Eye (tissue), 1 donor: ENCODE results near the gene TMEM132C.

Experiments used
- DNase-seq: peaks from one replicate; pipeline ENCODE4 v3.0.0-alpha.2; 2015

The TMEM132C gene

DNA sequence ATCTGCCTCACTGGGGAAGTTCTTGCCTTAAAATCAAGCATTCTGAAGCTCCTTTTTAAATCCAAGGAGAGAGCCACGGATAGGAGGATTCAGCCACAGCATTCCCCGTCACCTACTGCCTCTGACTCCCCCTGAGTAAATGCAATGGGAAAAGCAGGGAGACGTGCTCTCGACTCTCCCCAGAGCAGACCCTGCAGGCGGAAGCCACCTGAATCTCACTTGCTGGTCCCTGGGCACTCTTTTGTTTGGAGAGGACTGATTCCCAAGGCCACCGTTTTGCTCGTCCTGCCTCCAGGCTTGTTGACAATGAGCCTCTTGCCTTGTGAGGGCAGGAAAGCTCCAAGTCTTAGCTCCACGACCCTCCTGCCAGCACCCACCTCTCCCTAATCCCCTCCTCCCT lies 352.3 kb downstream of the TMEM132C start:
- no peak for DNase-seq

DNA sequence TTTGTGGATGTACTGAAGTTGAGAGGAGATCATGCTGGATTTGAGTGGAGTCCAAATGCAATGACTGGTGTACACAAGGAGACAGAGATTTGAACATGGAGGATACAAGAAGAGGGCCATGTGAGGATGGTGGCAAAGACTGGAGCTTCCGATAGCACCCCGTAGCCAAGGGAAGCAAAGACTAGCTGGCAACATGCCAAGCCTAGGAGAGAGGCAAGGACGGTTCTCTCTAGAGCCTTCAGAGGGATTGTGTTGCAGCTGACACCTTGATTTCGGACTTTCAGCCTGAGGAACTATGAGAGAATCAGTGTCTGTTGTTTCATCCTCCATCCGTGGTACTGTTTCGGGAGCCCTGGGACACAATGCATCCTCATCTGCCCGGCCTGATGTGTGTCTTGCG lies 354.3 kb downstream of the TMEM132C start:
- no peak for DNase-seq

DNA sequence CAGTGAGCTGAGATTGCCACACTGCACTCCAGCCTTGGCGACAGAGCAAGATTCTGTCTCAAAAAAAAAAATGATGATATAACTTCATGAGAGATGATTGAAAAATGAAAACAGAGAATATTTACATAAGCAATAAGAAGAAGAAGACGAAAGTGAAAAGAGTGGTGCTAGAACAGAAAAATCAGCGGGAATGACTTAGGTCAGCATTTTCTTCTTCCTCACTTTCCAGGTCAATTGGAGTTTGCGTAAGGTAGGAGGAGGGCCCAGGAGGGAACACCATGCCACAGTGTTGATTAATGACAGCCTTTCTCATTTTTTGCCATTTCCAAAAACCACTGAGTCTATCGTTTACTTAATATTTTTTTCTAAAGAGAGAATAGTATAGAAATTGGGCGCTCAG lies 356.8 kb downstream of the TMEM132C start:
- DNase-seq = no peak

DNA sequence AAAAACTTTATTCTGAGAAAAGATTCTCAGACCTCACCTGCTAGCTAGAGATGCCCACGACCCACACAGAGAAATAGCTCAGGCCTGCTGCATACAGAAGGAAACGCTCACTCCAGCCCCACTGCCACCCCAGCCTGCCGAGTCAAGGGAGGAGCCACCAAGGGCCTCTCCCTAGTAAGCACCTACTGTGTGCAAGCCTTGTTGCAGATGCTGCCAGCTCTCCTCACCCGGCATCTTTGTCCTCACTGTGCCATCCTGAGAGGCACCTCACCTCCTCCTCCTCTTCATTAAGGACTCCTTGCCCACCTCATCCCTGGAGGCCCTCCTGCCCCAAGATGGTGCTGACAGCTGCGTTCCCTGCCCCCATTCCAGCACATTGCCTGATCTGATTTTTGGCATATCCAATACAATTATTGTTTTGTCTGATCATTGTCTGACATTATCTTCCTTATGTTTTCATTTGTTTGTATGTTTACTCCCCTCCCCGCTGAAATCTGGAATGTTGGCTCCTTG lies 359.9 kb downstream of the TMEM132C start:
- no peak for DNase-seq

DNA sequence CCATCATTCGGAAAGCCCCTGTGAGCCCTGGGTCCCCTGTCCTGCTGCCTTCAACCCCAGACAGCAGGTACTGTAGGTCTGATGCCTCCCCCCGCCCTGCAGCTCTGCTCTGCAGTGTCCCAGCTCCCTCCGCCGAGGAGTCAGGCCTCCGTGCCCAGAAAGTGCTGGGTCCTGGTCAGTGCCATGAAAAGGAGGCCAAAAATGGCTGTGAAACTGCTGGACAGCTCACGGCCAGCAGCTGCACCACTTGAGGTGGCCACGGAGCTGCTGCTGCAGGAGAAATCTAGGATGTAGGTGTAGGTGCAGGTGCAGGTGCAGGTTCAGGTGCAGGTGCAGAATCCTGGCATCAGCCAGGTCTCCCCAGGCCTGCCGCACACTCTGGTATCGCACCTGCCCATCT lies 360.7 kb downstream of the TMEM132C start:
- DNase-seq = no peak

DNA sequence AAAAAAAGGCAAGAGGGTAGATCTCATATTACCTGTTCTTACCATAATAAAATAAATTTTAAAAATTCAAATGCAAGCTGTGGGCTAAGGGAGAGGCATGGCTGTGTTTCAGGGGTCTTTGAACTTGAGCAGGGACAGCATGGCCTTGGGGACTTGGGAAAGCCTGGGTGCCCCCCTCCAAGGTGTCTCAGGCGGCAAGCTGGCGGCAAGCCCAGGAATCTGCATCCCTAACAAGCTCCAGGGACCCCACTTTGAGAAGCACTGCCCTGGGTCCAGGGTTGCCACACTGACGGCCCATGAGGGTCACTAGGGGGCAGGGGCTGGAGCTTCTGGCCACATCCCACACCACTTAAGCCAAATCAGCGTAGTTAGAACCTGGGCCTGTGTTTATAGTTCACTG lies 363.0 kb downstream of the TMEM132C start:
- no peak for DNase-seq

DNA sequence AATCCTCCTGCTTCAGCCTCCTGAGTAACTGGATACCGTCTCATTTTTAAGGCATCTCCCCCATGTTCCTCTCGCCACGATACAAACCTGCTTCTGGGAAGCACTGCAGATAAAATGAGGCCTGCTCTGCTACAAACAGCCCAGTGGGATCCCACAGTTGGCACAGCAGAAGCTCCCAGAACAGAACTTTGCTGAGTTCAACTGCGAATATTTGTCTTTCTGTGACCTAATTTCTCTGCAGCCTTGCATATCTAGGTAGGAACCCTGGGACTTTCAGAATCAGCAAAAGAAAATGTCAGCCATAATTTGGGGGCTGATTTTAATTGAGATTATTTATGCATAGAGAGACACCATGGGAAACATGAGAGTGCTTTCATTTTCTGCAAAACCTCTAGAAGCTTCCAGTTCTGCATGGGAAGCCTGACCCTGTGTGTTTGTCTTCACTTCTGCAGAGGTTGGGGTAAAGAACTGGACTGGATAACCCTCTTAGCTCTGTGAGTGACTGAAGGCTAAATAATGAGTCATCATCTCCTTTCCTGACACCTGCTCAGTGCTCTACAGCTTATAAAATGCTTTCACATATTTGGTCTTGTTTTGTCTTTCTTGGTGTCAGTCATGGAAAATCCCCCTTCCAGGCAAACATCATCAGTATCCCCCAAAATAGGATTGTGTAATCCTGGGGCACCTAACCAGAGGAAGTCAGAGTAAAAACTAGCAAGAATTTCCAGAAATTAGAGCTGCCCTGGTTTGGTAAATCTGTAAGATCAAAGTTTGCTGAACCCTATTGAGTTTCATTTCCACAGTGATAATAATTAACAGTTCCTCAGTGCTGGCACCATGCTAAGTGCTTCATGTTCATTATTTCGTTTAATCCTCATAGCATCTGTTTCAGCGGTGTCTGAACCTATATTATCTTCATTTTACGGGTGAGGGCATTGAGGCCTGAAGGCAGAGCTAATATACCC lies 371.0 kb downstream of the TMEM132C start:
- no peak for DNase-seq

DNA sequence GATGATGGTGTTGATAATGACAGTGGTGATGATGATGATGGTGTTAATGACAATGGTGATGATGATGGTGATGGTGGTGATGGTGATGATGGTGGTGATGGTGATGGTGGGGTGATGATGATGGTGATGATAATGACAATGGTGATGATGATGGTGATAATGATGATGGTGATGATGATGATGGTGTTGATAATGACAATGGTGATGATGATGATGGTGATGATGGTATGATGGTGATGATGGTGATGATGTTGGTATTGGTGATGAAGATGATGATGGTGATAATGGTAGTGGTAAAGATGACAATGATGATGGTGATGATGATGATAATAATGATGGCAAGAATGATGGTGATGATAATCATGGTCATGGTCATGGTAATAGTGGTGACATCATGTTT lies 372.1 kb downstream of the TMEM132C start:
- DNase-seq = no peak

DNA sequence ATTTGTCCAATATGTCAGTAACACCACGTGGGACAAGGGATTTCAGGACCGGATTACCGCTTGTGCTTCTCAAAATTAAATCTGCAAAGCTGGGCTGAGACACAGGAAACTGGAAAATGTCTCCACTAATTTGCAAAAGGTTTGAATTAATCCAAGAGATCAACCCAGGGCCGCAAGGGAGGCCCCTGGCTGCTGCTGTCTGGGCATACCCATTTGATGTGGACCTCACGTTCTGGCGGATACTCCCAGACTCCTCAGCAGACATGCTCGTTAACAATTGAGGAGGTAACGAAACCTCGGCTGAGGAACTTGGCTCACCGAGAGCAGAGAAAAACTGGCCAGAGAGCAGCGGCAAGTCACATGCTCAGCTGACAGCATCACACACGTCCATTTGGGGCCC lies 376.2 kb downstream of the TMEM132C start:
- peak; percentile 55 for DNase-seq

DNA sequence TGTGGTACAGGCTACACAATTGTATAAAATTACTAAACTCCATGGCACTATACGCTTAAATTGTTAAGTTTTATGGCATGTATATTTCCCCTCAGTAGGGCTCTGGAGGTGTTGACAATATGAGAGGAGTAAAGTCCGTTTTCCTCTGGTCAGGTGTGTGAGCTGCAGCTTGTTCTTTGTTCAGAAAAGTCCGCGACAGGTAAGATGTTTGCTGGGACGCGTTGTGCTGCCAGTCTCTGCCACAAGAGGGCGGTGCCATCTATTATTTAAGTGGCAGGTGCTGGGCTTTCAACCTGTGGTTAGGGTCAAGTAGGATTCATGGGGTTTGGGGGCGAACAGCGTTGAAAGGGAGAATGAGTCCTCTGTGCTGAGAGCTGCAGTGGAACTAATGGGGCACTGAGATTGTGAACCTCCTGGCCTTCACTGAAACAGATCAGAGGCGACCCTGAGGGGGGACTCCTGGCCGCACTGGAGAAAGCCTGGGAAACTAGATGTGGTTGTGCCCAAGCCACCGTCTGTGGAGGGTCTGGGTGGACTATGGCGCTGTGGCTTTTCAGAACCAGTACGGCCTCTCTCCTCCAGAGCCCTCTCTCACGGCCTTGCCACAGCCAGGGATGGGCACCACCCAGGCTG lies 377.8 kb downstream of the TMEM132C start:
- no peak for DNase-seq

DNA sequence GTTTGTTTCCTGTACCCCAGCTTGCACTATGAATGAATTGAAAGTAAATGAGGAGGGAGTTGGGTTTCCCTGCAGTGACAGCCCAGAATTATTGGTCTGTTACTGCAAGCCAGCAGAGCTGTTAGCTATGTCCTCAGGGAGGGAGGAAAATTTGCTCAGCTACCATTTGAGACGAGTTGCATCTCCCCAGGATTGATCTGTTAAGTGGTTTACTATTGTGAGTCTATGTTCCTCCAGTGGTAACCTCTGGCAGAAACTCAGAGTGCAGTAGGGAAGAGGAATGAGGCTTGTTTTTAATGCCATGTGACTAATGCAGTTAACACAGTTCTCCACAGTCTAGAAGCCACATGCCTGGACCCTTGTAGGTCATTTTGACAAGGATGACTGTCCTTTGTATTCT lies 382.9 kb downstream of the TMEM132C start:
- no peak for DNase-seq

DNA sequence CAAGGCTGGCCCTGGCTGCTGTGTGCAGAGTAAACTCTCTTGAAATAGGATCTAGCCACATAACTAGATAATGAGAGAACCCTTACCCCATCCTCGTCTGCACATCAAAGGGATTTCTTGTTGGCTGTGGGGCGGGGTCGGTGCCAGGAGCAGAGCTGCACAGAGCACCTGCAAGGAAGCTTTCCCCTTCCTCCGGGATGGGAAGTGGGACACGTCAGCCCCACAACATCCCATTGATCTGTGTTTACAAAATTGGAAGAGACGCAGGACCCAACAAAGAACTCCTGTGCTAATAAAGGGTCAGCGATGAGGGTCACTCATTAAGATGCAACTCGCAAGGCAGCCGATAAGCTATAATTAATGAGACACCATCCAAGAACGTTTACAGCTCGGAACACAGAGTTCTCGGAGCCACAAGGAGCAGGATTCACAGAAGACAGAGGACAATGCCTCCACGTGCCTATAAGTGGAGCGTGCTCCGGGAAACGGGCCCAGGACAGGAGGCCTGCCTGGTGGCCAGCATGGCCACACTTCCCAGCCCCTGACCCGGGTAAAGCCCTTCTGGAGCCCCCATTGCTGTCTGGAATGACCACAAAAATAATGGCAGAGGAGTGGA lies 385.3 kb downstream of the TMEM132C start:
- DNase-seq = no peak

DNA sequence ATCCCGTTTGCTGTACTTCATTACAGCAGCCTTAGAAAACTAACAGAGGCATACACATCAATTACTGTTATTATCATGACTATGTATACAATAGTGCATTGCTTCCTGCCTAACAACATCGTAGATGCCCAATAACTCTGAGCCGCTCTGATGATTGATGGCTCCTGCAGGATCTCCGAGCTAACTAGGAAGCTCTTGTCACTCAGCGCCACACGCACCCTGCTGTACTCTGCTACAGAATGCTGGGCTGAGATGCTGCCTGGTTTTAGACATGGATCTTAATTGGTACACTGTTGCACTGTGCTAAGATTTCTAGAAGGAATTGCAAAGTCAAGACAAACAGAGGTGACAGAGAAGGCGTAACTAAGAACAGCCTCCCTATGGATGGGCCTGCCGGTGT lies 387.5 kb downstream of the TMEM132C start:
- DNase-seq = no peak

DNA sequence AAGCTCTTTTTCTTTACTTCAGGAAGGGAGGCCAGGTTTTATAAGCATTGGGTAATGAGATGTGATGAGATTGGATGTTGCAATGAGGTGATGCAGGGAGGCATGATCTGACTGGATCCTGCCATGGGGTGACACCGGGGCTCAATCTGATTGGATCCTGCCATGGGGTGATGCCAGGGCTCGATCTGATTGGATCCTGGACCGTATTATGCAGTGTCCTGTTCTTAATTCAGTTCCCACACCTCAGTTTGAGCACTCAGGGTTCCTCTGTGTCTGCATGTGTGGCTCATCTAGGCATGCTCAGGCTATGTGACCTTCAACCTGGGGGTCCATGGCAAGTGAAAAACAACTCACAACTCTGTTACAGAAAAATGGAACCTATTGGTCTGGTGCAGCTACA lies 390.4 kb downstream of the TMEM132C start:
- DNase-seq = no peak

DNA sequence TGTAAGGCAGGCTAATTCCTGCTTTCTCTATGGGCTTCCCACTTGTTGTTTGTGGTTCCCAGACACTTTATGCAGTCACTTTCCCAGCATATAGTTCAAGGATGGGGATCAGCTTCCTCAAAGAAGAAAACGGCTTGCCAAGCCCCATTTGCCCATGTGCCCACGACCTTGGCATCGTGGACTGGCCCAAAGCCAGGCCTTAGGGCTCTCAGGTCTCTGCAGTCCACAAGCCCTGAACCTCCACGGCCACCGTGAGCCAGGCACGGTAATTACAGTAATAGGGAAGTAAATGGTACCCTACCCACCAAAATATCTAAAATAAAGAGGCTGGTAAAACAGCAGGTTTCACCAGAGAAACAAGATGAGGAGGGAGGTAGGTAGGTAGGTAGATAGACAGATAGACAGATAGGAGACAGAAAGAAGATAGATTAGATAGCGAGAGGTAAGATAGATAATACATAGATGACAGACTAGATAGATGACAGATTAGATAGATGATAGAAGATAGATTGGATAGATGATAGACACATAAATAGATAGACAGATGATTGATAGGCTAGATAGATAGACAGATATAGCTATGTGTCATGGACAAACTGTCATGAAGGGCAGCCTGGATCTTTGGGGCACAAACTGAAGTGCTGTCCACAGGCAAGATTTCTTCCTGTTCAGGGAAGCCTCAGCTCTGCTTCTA lies 393.7 kb downstream of the TMEM132C start:
- DNase-seq = no peak

DNA sequence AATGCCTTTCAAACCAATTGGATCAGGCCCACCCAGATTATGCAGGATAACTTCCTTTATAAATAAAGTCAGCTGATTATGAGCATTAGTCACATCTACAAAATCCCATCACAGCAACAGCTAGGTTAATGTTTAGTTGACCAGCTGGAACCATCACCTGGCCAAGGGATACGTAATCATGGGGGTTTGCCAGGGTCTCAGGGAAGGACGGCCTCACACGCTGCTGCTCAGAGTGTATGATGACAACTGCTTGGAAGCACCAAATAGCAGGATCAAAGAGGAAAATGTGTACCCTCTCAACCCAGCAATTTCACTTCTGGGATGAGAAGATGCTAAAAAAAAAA lies 394.2 kb downstream of the TMEM132C start:
- no peak for DNase-seq

DNA sequence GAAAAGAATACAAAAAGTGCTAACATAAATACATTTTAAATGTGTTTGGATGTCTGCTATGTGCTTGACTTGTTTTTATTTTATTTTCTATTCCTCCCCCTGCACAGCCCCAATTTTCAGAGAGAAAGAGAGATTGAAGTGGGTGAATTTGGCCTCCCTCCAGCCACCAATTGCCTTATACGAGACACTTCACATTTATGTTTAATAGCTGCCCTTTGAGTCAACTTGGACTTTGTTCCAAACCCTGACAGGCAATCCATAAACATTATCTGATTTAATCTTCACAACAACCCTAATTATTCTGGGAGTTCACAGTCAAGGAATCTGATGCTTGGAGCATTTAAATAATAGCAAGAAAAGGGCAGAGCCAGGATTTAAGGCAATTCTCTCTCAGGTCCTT lies 395.1 kb downstream of the TMEM132C start:
- no peak for DNase-seq

DNA sequence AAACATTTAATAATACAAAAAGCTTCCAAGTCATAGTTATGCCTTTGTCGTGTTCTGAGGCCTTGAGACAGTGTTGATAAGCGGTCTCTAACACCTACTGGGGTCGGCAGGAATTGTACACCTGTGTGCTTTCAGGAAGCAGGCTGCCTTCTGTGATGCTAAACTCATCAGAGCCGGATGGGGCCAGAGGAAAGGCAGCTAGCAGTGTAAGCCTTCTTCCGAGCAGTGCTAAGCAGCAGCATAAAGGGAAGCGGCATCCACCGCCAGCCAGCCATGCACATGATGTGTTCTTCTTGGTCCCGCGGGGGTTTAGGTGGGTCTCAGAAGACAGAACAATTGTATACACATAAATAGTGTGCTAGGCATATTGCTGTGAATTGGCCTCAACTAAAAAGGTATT lies 397.5 kb downstream of the TMEM132C start:
- DNase-seq = peak; percentile 41

DNA sequence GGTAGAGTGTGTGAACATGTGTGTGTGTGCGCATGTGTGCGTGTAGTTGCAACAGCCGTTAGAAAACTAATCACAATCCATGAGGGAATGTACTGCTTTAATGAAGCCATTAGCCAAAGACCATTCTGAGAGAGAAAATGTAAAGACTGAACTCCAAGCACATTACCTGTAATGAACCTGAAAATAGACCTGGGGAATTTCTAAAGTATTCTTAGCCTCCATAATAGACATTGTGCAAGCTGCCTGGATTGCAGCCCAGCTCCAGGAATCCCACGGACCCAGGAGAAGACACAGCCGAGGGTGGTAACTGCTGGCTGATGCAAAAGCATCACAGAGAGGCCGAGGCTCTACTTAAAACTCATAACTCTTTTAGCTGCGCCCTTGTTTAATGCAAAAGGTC lies 400.2 kb downstream of the TMEM132C start:
- no peak for DNase-seq

DNA sequence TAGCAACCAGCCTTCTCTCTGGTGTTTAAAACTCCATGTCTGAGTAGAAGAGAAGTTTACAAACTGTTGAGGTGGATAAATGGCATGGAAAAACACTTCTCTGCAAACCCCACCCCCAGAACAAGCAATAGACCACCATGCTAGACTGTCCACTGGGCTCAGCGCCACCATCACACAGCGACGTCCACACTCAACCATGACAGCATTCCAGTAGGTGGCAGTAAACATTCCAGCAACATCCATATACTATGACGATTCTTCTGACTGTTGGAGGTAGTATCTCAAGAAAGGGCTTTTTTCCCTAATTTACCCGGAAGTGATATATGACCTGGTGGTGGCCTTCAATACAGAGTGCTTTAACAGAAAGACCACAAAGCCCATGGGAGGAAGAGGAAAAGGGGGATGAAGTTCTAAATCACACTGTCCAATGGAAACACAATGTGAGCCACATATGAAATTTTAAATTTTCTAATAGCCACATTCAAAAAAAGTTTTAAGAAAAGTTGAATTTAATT lies 404.6 kb downstream of the TMEM132C start:
- DNase-seq = no peak

DNA sequence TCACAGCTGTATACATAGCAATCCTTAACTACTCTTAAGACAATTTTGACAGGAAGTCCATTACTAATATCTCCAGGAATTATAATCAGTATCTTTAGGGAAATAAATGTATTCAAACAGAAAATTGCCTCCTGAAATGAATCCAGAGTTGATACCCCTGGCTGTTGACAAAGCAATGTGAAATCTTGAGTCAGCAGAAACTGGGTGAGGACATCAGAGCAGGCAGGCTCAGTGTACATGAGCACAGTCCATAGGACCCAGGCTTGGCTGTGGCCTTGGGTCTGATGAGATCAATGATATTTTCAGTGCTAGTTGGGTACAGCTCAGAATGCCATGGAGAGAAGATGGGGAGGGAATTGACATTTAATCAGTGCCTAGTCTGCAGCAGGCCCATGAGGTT lies 405.5 kb downstream of the TMEM132C start:
- no peak for DNase-seq

DNA sequence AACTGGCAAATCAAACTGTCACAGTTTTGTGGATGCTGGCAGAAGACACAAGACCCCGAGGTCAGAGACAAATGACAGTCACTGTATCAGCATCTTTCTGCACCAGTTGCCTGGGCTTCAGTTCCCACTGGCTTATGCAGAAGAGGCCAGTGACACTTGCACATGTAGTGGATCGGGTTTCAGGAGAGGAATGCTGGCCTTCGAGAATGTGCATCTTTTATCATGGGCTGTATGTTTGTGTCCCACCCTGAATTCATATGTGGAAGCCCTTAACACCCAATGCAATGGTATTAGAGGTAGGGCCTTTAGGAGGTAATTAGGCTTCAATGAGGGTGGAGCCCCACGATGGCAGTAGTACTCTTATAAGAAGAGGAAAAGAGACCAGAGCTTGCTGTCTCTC lies 405.9 kb downstream of the TMEM132C start:
- DNase-seq = no peak

DNA sequence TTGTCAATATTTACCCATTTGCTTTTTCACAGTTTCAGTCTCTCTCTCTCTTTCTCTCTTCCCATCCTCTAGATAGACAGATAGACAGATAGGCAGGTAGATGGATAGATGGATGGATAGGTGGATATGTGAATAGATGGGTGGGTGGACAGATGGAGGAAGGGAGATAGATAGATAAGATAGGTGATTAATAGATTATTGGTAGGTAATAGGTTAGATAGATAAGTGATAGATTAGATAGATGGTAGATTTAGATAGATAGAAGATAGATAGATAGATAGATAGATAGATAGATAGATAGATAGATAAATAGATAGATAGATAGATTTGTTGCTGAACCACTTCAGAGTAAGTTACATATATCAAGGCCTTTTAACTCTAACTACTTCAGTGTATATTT lies 408.6 kb downstream of the TMEM132C start:
- no peak for DNase-seq
